ENCODE results near the gene BTBD6. TPM values are rescaled to one million over a fixed set of nuclear protein-coding genes. Genes with fewer than 3 reads are reported as not detected.

BTBD6 gene
- total RNA-seq, 1 experiment from 2014 or later: 7.8 TPM

DNA sequence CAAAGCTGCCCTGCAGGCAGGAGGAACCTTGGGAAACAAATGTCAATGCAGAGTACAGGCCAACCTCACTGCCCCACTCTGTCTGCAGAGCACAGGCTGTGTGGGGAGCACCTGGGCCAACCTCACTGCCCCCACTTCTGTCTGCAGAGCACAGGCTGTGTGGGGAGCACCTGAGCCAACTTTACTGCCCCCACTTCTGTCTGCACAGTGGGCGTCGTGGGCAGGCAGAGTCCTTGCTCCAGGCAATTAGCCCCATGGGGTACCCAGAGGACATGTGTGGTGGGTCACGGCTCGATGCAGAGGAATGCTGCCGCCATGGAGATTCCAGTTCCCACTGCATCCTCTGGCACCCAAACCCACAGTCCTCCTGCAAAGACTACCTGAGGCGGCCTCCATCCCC, 26.3 kb downstream of the BTBD6 start:
- no peak overlapping the region for H3K27ac Mint-ChIP-seq
- no peaks in the 10 kb centered on the region for H3K27me3 Mint-ChIP-seq (ENCODE audit: low read depth)
- POLR2A ChIA-PET: no interaction called here
- ATAC-seq (no peak), DNase-seq (ENCODE audit: low spot score) (no peak)
- H3K4me1 Mint-ChIP-seq: peaks cover 3% of the 10 kb centered on the region; the same call in 1 of the 2 replicates
- no peak for TF ChIP-seq FOXK1 (CRISPR knock-in tag; IDR thresholded peaks at IDR 0.05)
- no peak for TF ChIP-seq TCF7 (CRISPR knock-in tag; IDR thresholded peaks at IDR 0.05; ENCODE audit: low read depth)
- TF ChIP-seq CREM (CRISPR knock-in tag; IDR thresholded peaks at IDR 0.05): no peak
- TF ChIP-seq, protein P1, sequence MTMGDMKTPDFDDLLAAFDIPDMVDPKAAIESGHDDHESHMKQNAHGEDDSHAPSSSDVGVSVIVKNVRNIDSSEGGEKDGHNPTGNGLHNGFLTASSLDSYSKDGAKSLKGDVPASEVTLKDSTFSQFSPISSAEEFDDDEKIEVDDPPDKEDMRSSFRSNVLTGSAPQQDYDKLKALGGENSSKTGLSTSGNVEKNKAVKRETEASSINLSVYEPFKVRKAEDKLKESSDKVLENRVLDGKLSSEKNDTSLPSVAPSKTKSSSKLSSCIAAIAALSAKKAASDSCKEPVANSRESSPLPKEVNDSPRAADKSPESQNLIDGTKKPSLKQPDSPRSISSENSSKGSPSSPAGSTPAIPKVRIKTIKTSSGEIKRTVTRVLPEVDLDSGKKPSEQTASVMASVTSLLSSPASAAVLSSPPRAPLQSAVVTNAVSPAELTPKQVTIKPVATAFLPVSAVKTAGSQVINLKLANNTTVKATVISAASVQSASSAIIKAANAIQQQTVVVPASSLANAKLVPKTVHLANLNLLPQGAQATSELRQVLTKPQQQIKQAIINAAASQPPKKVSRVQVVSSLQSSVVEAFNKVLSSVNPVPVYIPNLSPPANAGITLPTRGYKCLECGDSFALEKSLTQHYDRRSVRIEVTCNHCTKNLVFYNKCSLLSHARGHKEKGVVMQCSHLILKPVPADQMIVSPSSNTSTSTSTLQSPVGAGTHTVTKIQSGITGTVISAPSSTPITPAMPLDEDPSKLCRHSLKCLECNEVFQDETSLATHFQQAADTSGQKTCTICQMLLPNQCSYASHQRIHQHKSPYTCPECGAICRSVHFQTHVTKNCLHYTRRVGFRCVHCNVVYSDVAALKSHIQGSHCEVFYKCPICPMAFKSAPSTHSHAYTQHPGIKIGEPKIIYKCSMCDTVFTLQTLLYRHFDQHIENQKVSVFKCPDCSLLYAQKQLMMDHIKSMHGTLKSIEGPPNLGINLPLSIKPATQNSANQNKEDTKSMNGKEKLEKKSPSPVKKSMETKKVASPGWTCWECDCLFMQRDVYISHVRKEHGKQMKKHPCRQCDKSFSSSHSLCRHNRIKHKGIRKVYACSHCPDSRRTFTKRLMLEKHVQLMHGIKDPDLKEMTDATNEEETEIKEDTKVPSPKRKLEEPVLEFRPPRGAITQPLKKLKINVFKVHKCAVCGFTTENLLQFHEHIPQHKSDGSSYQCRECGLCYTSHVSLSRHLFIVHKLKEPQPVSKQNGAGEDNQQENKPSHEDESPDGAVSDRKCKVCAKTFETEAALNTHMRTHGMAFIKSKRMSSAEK (CRISPR knock-in tag; IDR thresholded peaks at IDR 0.05; ENCODE audit: borderline replicate concordance): no peak
- TF ChIP-seq SMAD4 (CRISPR knock-in tag; IDR thresholded peaks at IDR 0.05): no peak
- no peak for TF ChIP-seq FOXJ3 (CRISPR knock-in tag; IDR thresholded peaks at IDR 0.05; ENCODE audit: borderline replicate concordance)
- TF ChIP-seq SP1 (CRISPR knock-in tag; conservative IDR thresholded peaks at IDR 0.05): no peak
- TF ChIP-seq TEAD1 (CRISPR knock-in tag; IDR thresholded peaks at IDR 0.05): no peak
- TF ChIP-seq, protein P2, sequence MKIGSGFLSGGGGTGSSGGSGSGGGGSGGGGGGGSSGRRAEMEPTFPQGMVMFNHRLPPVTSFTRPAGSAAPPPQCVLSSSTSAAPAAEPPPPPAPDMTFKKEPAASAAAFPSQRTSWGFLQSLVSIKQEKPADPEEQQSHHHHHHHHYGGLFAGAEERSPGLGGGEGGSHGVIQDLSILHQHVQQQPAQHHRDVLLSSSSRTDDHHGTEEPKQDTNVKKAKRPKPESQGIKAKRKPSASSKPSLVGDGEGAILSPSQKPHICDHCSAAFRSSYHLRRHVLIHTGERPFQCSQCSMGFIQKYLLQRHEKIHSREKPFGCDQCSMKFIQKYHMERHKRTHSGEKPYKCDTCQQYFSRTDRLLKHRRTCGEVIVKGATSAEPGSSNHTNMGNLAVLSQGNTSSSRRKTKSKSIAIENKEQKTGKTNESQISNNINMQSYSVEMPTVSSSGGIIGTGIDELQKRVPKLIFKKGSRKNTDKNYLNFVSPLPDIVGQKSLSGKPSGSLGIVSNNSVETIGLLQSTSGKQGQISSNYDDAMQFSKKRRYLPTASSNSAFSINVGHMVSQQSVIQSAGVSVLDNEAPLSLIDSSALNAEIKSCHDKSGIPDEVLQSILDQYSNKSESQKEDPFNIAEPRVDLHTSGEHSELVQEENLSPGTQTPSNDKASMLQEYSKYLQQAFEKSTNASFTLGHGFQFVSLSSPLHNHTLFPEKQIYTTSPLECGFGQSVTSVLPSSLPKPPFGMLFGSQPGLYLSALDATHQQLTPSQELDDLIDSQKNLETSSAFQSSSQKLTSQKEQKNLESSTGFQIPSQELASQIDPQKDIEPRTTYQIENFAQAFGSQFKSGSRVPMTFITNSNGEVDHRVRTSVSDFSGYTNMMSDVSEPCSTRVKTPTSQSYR (CRISPR knock-in tag; IDR thresholded peaks at IDR 0.05): no peak
- no peak for TF ChIP-seq ZNF219 (CRISPR knock-in tag; IDR thresholded peaks at IDR 0.05; ENCODE audit: borderline replicate concordance)
- TF ChIP-seq, protein P3, sequence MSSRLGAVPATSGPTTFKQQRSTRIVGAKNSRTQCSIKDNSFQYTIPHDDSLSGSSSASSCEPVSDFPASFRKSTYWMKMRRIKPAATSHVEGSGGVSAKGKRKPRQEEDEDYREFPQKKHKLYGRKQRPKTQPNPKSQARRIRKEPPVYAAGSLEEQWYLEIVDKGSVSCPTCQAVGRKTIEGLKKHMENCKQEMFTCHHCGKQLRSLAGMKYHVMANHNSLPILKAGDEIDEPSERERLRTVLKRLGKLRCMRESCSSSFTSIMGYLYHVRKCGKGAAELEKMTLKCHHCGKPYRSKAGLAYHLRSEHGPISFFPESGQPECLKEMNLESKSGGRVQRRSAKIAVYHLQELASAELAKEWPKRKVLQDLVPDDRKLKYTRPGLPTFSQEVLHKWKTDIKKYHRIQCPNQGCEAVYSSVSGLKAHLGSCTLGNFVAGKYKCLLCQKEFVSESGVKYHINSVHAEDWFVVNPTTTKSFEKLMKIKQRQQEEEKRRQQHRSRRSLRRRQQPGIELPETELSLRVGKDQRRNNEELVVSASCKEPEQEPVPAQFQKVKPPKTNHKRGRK (CRISPR knock-in tag; IDR thresholded peaks at IDR 0.05; ENCODE audit: borderline replicate concordance): no peak
- TF ChIP-seq GRHL2 (CRISPR knock-in tag; IDR thresholded peaks at IDR 0.05; ENCODE audit: insufficient replicate concordance, severe bottlenecking): no peak
- no peak for TF ChIP-seq IRF2 (CRISPR knock-in tag; IDR thresholded peaks at IDR 0.05; ENCODE audit: borderline replicate concordance, low read depth)
- no peak for TF ChIP-seq ZNF671 (CRISPR knock-in tag; IDR thresholded peaks at IDR 0.05)
- TF ChIP-seq ETV6 (CRISPR knock-in tag; IDR thresholded peaks at IDR 0.05): no peak
- TF ChIP-seq ZBTB21 (CRISPR knock-in tag; IDR thresholded peaks at IDR 0.05; ENCODE audit: borderline replicate concordance): no peak
- CTCF ChIA-PET: interaction anchor here (1.0 to 1.5 kb wide), 5 partner anchors 14 to 184 kb away, joined by 3 to 8 read pairs (median 4); no protein-coding TSS in a partner anchor
- no peaks in the 10 kb centered on the region for H3K9me3 Mint-ChIP-seq
- H3K4me3 Mint-ChIP-seq: no peak overlapping the region
- H3K36me3 Mint-ChIP-seq: no peaks in the 10 kb centered on the region

DNA sequence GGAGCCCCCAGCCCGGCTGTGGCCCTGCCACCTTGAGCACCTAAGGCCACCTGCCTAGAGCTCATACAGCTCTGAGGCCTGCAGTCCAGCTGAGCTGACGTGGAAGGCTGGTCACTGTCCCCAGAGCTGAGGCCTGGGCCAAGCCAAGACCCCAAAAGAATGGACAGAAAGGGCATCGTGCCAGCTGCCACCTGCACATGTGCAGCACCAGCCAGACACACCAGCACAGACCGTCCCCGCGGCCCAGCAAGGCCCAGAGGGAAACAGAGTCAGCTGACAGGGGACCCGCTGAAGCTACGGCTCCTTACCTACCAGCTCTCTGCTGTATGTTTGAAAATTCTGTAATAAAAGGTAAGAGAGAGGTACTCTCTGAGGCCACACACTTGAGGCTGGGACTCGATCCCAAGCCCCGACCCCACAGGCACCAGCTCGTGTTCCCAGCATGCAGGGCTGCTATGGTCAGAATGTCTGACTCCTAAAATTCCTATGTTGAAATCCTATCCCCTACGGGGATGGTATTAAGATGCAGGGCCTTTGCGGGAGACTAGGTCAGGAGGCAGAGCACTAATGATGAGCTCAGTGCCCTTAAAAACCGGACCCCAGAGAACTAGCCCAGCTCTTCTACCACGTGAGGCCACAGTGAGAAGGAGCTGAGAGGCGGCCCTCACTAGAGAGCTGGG, 27.1 kb downstream of the BTBD6 start:
- H3K36me3 Mint-ChIP-seq: no peaks in the 10 kb centered on the region
- H3K9me3 Mint-ChIP-seq: no peaks in the 10 kb centered on the region
- H3K27ac Mint-ChIP-seq: peak overlapping the region; percentile 53; the same call in 1 of the 2 replicates
- H3K4me3 Mint-ChIP-seq: no peak overlapping the region
- H3K27me3 Mint-ChIP-seq (ENCODE audit: low read depth): no peaks in the 10 kb centered on the region
- no peak; the same call in 1 of the 2 replicates for ATAC-seq
- peaks cover 3% of the 10 kb centered on the region; the same call in 1 of the 2 replicates for H3K4me1 Mint-ChIP-seq
- DNase-seq (ENCODE audit: low spot score): no peak
- TF ChIP-seq ZBTB21 (CRISPR knock-in tag; IDR thresholded peaks at IDR 0.05; ENCODE audit: borderline replicate concordance) (no peak), EMX1 (CRISPR knock-in tag; IDR thresholded peaks at IDR 0.05) (no peak), OVOL2 (CRISPR knock-in tag; IDR thresholded peaks at IDR 0.05; ENCODE audit: borderline replicate concordance) (no peak), ZNF138 (CRISPR knock-in tag; conservative IDR thresholded peaks at IDR 0.05) (no peak), SP1 (CRISPR knock-in tag; conservative IDR thresholded peaks at IDR 0.05) (no peak), FOXK1 (CRISPR knock-in tag; IDR thresholded peaks at IDR 0.05) (no peak), RELA (CRISPR knock-in tag; IDR thresholded peaks at IDR 0.05; ENCODE audit: borderline replicate concordance) (no peak)
- TF ChIP-seq, protein P4, sequence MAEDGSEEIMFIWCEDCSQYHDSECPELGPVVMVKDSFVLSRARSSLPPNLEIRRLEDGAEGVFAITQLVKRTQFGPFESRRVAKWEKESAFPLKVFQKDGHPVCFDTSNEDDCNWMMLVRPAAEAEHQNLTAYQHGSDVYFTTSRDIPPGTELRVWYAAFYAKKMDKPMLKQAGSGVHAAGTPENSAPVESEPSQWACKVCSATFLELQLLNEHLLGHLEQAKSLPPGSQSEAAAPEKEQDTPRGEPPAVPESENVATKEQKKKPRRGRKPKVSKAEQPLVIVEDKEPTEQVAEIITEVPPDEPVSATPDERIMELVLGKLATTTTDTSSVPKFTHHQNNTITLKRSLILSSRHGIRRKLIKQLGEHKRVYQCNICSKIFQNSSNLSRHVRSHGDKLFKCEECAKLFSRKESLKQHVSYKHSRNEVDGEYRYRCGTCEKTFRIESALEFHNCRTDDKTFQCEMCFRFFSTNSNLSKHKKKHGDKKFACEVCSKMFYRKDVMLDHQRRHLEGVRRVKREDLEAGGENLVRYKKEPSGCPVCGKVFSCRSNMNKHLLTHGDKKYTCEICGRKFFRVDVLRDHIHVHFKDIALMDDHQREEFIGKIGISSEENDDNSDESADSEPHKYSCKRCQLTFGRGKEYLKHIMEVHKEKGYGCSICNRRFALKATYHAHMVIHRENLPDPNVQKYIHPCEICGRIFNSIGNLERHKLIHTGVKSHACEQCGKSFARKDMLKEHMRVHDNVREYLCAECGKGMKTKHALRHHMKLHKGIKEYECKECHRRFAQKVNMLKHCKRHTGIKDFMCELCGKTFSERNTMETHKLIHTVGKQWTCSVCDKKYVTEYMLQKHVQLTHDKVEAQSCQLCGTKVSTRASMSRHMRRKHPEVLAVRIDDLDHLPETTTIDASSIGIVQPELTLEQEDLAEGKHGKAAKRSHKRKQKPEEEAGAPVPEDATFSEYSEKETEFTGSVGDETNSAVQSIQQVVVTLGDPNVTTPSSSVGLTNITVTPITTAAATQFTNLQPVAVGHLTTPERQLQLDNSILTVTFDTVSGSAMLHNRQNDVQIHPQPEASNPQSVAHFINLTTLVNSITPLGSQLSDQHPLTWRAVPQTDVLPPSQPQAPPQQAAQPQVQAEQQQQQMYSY (CRISPR knock-in tag; IDR thresholded peaks at IDR 0.05): no peak
- POLR2A ChIA-PET: no interaction called here
- CTCF ChIA-PET: interaction anchor here (0.6 to 1.5 kb wide), 14 partner anchors 15 to 215 kb away, joined by 3 to 8 read pairs (median 4); partner anchors contain the start of genes BRF1, BTBD6 and PACS2
